Mesenchymal stem cell (in vitro differentiated cells and primary cell): ENCODE results near the gene ST3GAL5.

Experiments
- DNase-seq: peaks from one replicate; pipeline ENCODE4 v3.0.0-alpha.2; 2013
- H2AFZ ChIP-seq: one replicate; pipeline ENCODE4 v1.6.1; 2013; ENCODE audit warnings: low read depth, mild to moderate bottlenecking, control low read depth, inconsistent platforms, low read length, moderate library complexity
- H2AK5ac ChIP-seq: 2 replicates; pipeline ENCODE4 v1.6.1; 2013; ENCODE audit warnings: low read length, moderate library complexity, mild to moderate bottlenecking, inconsistent platforms; ENCODE audit not compliant: severe bottlenecking
- H2BK120ac ChIP-seq: one replicate; pipeline ENCODE4 v1.6.1; 2013; ENCODE audit warnings: low read depth, mild to moderate bottlenecking, inconsistent platforms, low read length, moderate library complexity
- H2BK12ac ChIP-seq, 2 experiments: one replicate each; pipeline ENCODE4 v1.6.1; 2013; ENCODE audit warnings: inconsistent platforms in 2 of 2, low read length in 2 of 2, mild to moderate bottlenecking in 2 of 2, moderate library complexity in 2 of 2, control low read depth in 1 of 2
- H2BK15ac ChIP-seq: one replicate; pipeline ENCODE4 v1.6.1; 2013; ENCODE audit warnings: mild to moderate bottlenecking, low read depth, inconsistent platforms; ENCODE audit not compliant: poor library complexity, severe bottlenecking
- H2BK5ac ChIP-seq: 2 replicates; pipeline ENCODE4 v1.6.1; 2013; ENCODE audit warnings: low read depth, mild to moderate bottlenecking, low read length, control low read depth, inconsistent platforms; ENCODE audit not compliant: poor library complexity, severe bottlenecking
- H3K14ac ChIP-seq, 2 experiments: one replicate each; pipeline ENCODE4 v1.6.1; 2013; ENCODE audit warnings: inconsistent platforms in 2 of 2, low read length in 2 of 2, control low read depth in 1 of 2, mild to moderate bottlenecking in 1 of 2, moderate library complexity in 1 of 2
- H3K18ac ChIP-seq, 2 experiments: one replicate each; pipeline ENCODE4 v1.6.1; 2013; ENCODE audit warnings: inconsistent platforms in 2 of 2, low read length in 2 of 2, control low read depth in 1 of 2, low read depth in 1 of 2, mild to moderate bottlenecking in 1 of 2
- H3K23ac ChIP-seq, 2 experiments: one replicate each; pipeline ENCODE4 v1.6.1; 2013; ENCODE audit warnings: inconsistent platforms in 2 of 2, low read length in 2 of 2, mild to moderate bottlenecking in 2 of 2, moderate library complexity in 2 of 2, control low read depth in 1 of 2
- H3K27ac ChIP-seq: 2 replicates; pipeline ENCODE4 v1.5.1; 2013; ENCODE audit warnings: mild to moderate bottlenecking, moderate library complexity, low read length, control low read depth, inconsistent platforms; ENCODE audit not compliant: poor library complexity, severe bottlenecking
- H3K27me3 ChIP-seq, 2 experiments: 2 replicates each; pipeline versions ENCODE4 v1.6.1 to v1.7.0; 2013; ENCODE audit warnings: low read length in 2 of 2, mild to moderate bottlenecking in 2 of 2, moderate library complexity in 2 of 2, control low read depth in 1 of 2, inconsistent platforms in 1 of 2; ENCODE audit not compliant: control insufficient read depth in 1 of 2, insufficient read depth in 1 of 2
- H3K36me3 ChIP-seq, 2 experiments: 2 replicates each; pipeline versions ENCODE4 v1.6.1 to v1.7.0; 2013; ENCODE audit warnings: low read length in 2 of 2, control low read depth in 1 of 2, inconsistent platforms in 1 of 2, low read depth in 1 of 2, mild to moderate bottlenecking in 1 of 2; ENCODE audit not compliant: insufficient read depth in 2 of 2, control insufficient read depth in 1 of 2
- H3K4ac ChIP-seq, 2 experiments: one replicate each; pipeline ENCODE4 v1.6.1; 2013; ENCODE audit warnings: inconsistent platforms in 2 of 2, low read length in 2 of 2, mild to moderate bottlenecking in 2 of 2, moderate library complexity in 2 of 2, control low read depth in 1 of 2, low read depth in 1 of 2
- H3K4me1 ChIP-seq: 2 replicates; pipeline ENCODE4 v1.6.1; 2013; ENCODE audit warnings: low read depth, low read length, control low read depth; ENCODE audit not compliant: control insufficient read depth, insufficient read depth
- H3K4me2 ChIP-seq: 2 replicates; pipeline ENCODE4 v1.6.1; 2013; ENCODE audit warnings: low read length, mild to moderate bottlenecking, inconsistent platforms; ENCODE audit not compliant: poor library complexity, severe bottlenecking
- H3K4me3 ChIP-seq, 2 experiments: 2 replicates each; pipeline versions ENCODE4 v1.5.1 to v1.7.0; 2013; ENCODE audit warnings: low read length in 2 of 2, mild to moderate bottlenecking in 2 of 2, control low read depth in 1 of 2, low read depth in 1 of 2; ENCODE audit not compliant: insufficient read depth in 1 of 2
- H3K79me1 ChIP-seq: replicated peaks from 2 replicates; pipeline ENCODE4 v1.6.1; 2013; ENCODE audit warnings: mild to moderate bottlenecking, control low read depth, low read length, inconsistent platforms; ENCODE audit not compliant: poor library complexity, severe bottlenecking
- H3K9ac ChIP-seq: 2 replicates; pipeline ENCODE4 v1.7.0; 2013; ENCODE audit warnings: mild to moderate bottlenecking, low read length, moderate library complexity
- H3K9me3 ChIP-seq: 2 replicates; pipeline ENCODE4 v1.7.0; 2013; ENCODE audit warnings: mild to moderate bottlenecking, low read length; ENCODE audit not compliant: control insufficient read depth
- H4K8ac ChIP-seq: one replicate; pipeline ENCODE4 v1.6.1; 2013; ENCODE audit warnings: inconsistent platforms, mild to moderate bottlenecking, low read length, moderate library complexity
- H4K91ac ChIP-seq: one replicate; pipeline ENCODE4 v1.6.1; 2013; ENCODE audit warnings: mild to moderate bottlenecking, low read length, inconsistent platforms
- WGBS: methylation state at CpG from one replicate; pipeline ENCODE4 v1.1.7; 2013; ENCODE audit warnings: mixed read lengths; 5-methylcytosine and 5-hydroxymethylcytosine counted together

ST3GAL5 gene

DNA sequence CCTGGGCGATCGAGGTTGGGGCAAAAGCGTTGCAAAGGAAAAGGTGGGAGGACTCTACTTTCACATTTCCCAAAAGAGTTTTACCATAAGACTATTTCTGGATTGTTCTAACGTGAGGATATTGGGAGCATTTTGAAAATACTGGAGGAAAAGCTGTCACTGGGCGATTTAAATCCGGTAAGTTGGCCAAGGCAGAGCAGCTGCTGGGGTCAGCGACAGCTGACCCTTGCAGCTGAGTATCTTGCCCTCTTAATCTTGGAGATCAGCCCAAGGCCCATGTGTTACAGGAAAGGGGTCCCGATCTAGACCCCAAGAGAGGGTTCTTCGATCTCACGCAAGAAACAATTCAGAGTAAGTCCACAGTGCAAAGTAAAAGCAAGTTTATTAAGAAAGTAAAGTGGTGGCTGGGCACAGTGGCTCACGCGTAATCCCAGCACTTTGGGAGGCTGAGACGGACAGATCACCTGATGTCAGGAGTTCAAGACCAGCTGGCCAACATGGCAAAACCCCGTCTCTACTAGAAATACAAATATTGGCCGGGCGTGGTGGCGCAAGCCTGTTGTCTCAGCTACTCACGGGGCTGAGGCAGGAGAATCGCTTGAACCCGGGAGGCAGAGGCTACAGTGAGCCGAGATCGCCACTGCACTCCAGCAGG is 964 bp upstream of the ST3GAL5 start:
- 53% methylated on average over 19 of the region's 22 CpGs for WGBS
- Histone ChIP-seq H3K4ac (peak overlapping the region; percentile 3 to 88), H3K36me3 (no peaks in the 10 kb centered on the region), H4K91ac (peak overlapping the region; percentile 71), H2AK5ac (peak overlapping the region; percentile 62), H3K23ac (peak overlapping the region in 1 of 2 experiments; percentile 23), H3K27ac (peak overlapping the region; percentile 61), H3K4me2 (peak overlapping the region; percentile 88), H3K4me1 (peaks cover 30% of the 10 kb centered on the region), H3K9me3 (no peaks in the 10 kb centered on the region), H3K14ac (peak overlapping the region in 1 of 2 experiments; percentile 74), H4K8ac (peak overlapping the region; percentile 59), H2BK12ac (peak overlapping the region; percentile 11 to 94), H2AFZ (no peak overlapping the region), H3K4me3 (peak overlapping the region; percentile 81 to 93), H2BK5ac (peak overlapping the region; percentile 71), H3K18ac (peak overlapping the region; percentile 90 to 92), H2BK120ac (peak overlapping the region; percentile 35), H2BK15ac (peak overlapping the region; percentile 44), H3K9ac (peak overlapping the region; percentile 90), H3K27me3 (no peaks in the 10 kb centered on the region), H3K79me1 (peaks cover 9% of the 10 kb centered on the region)
- peak; percentile 33 for DNase-seq

DNA sequence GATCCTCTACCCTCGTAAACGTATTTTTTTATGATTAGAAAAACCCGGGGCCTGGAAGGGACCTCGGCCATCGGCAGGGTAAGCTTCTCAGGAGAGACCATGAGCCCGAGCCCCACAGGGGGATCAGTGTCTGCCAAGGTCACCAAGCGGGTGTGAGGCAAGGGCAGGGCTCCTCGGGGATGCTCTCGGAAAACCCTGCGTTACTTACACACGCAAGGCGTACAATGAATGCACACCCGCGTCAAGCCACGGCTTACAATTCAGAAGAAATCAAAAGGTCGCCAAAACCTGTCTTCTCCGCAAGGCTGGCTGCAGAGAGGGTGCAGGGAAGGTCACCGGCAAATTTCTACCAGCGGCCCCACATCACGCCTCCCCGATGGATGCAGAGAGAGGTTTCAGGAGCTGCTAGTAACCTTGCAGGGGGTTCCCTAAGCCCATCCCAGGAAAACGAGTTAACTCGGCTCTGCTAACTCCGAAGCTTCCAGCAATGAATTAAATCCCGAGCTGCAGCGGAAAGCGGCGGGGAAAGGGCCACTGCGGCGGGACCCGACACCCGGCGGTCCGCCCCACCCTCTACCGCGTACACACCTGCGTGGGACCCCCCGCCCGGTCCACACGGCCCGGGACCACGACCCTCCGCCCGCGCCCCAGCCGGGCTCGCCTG is 638 bp downstream of the ST3GAL5 start:
- H3K18ac ChIP-seq: peak overlapping the region; percentile 68 to 94
- peaks cover 16% of the 10 kb centered on the region for H3K79me1 ChIP-seq
- no peak overlapping the region for H2AK5ac ChIP-seq
- no peaks in the 10 kb centered on the region for H3K9me3 ChIP-seq
- peak overlapping the region; percentile 26 for H2BK15ac ChIP-seq
- peak overlapping the region in 1 of 2 experiments; percentile 97 for H3K23ac ChIP-seq
- peak overlapping the region; percentile 91 for H4K91ac ChIP-seq
- peak overlapping the region; percentile 97 for H3K4me2 ChIP-seq
- H3K4me3 ChIP-seq: peak overlapping the region; percentile 81 to 93
- H3K27me3 ChIP-seq: no peaks in the 10 kb centered on the region
- peak overlapping the region; percentile 59 for H4K8ac ChIP-seq
- peaks cover 29% of the 10 kb centered on the region for H3K4me1 ChIP-seq
- peak overlapping the region; percentile 23 for H2AFZ ChIP-seq
- peaks cover 3 to 7% of the 10 kb centered on the region in 2 experiments for H3K36me3 ChIP-seq
- peak overlapping the region; percentile 90 for H3K9ac ChIP-seq
- H2BK12ac ChIP-seq: peak overlapping the region in 1 of 2 experiments; percentile 84
- peak overlapping the region; percentile 95 for H2BK120ac ChIP-seq
- WGBS: 2% methylated on average over 41 of the region's 47 CpGs
- peak overlapping the region; percentile 21 for H3K27ac ChIP-seq
- peak; percentile 50 for DNase-seq
- H3K4ac ChIP-seq: peak overlapping the region; percentile 93 to 95
- peak overlapping the region; percentile 71 for H2BK5ac ChIP-seq
- peak overlapping the region; percentile 87 to 95 for H3K14ac ChIP-seq

DNA sequence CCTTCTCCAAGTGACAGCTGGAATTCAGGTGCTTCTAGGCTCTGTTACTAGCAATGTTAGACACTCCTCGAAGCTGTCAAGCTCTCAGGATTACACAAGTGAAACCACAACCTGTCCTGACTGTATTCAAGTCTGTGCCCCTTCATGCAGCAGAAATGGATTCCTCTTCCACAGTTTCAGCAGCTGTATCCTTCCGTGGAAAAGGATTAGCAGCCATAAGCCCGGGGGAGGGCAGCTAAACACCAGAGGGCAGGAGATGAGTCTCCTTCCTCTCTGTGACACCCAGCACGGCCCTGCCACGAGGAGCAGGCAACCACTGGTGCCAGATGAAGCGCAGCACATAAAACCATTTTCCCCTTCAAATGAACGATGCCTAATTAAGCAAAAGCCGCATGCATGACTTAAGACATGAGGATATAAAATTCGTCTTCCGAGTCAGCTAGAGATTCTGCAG is 1.2 kb downstream of the ST3GAL5 start:
- Histone ChIP-seq H3K27ac (peak overlapping the region; percentile 38), H3K23ac (no peak overlapping the region), H2BK5ac (no peak overlapping the region), H3K36me3 (peaks cover 3 to 7% of the 10 kb centered on the region in 2 experiments), H3K4me2 (peak overlapping the region; percentile 97), H3K4me3 (peak overlapping the region in 1 of 2 experiments; percentile 93), H3K4ac (peak overlapping the region; percentile 78 to 95), H3K9ac (peak overlapping the region; percentile 90), H2AK5ac (peak overlapping the region; percentile 35), H4K8ac (peak overlapping the region; percentile 38), H3K18ac (peak overlapping the region; percentile 68 to 89), H3K79me1 (peaks cover 16% of the 10 kb centered on the region), H3K27me3 (no peaks in the 10 kb centered on the region), H2BK12ac (peak overlapping the region; percentile 71 to 85), H3K9me3 (no peaks in the 10 kb centered on the region), H2BK120ac (no peak overlapping the region), H2AFZ (no peak overlapping the region), H3K4me1 (peaks cover 28% of the 10 kb centered on the region), H3K14ac (no peak overlapping the region), H2BK15ac (no peak overlapping the region), H4K91ac (peak overlapping the region; percentile 62)
- 10% methylated on average over 10 of the region's 10 CpGs for WGBS
- DNase-seq: peak; percentile 78

DNA sequence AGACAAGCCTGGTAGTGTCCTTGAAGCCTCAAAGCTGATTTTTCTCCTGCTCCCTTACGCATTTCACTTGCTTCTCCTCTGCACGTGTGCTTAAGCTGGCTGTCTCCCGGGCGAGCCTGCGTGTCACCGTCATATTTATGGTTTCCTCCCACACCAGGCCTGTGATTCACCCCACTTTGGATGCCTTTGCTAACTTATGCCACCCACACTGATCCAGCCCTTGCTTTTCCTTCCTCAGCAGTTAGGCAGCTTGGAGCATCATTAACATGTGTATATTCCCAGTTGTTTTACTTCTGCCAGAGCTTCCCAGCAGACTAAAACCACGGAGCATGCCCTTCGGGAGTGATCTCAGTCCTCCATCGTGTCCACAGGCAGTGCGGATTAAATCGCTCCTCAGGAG is 2.2 kb downstream of the ST3GAL5 start:
- Histone ChIP-seq H3K14ac (no peak overlapping the region), H2BK15ac (no peak overlapping the region)

More for the DNA sequence above, 2.2 kb downstream of the ST3GAL5 start:
- peak overlapping the region; percentile 11 for H4K91ac ChIP-seq
- peak overlapping the region; percentile 13 to 92 for H3K18ac ChIP-seq
- no peak overlapping the region for H2BK5ac ChIP-seq
- peak overlapping the region in 1 of 2 experiments; percentile 24 for H3K4ac ChIP-seq
- H2AK5ac ChIP-seq: no peak overlapping the region
- H4K8ac ChIP-seq: no peak overlapping the region
- H2BK120ac ChIP-seq: peak overlapping the region; percentile 29
- no peak overlapping the region for H2AFZ ChIP-seq
- H3K23ac ChIP-seq: no peak overlapping the region
- peaks cover 5 to 10% of the 10 kb centered on the region in 2 experiments for H3K36me3 ChIP-seq
- H2BK12ac ChIP-seq: no peak overlapping the region
- no peaks in the 10 kb centered on the region for H3K9me3 ChIP-seq
- H3K79me1 ChIP-seq: peaks cover 18% of the 10 kb centered on the region
- WGBS: under 1% methylated on average over 11 of the region's 11 CpGs
- H3K4me2 ChIP-seq: peak overlapping the region; percentile 48
- H3K27ac ChIP-seq: peak overlapping the region; percentile 43
- peak overlapping the region in 1 of 2 experiments; percentile 93 for H3K4me3 ChIP-seq
- peaks cover 27% of the 10 kb centered on the region for H3K4me1 ChIP-seq
- DNase-seq: peak; percentile 98
- peak overlapping the region; percentile 90 for H3K9ac ChIP-seq
- no peaks in the 10 kb centered on the region for H3K27me3 ChIP-seq
